GM12878 (cell line): ENCODE measurements around the gene MAP3K21. TPM values are rescaled to one million over a fixed set of nuclear protein-coding genes. Genes with fewer than 3 reads are reported as not detected.

ENCODE experiments used
- ATAC-seq: fragments of 200-7000 bp; cut with Tn5 transposase; 3 replicates; pipeline ENCODE4 v1.9.1; 2020; ENCODE audit warnings: mild to moderate bottlenecking, moderate library complexity
- BruUV-seq: library from RNA; stranded (reverse); fragments of 400-500 nt; replicated peaks from 2 replicates; lab custom pipeline; 2021; lab: Mats Ljungman, UMichigan
- CTCF ChIA-PET: fragments of 300-600 bp; sonication (Branson Sonifier 250); formaldehyde crosslinking; extraction: SDS; loops from one replicate; lab custom pipeline; 2021; ENCODE audit warnings: inconsistent platforms; lab: Yijun Ruan, JAX
- POLR2A ChIA-PET: fragments of 350-600 bp; formaldehyde crosslinking; extraction: SDS; loops from one replicate; lab custom pipeline; 2021; ENCODE audit warnings: inconsistent platforms; lab: Charles Lee
- RAD21 ChIA-PET: fragments of 300-600 bp; sonication (Branson Sonifier 250); formaldehyde crosslinking; loops from one replicate; lab custom pipeline; 2023; ENCODE audit warnings: antibody characterized with exemption; ENCODE audit not compliant: unreplicated experiment; lab: Charles Lee
- SMC1A ChIA-PET: fragments of 300-600 bp; sonication (Branson Sonifier 250); formaldehyde crosslinking; loops from one replicate; lab custom pipeline; 2023; ENCODE audit not compliant: unreplicated experiment, uncharacterized antibody; lab: Charles Lee
- DNase-seq: peaks from one replicate; pipeline ENCODE4 v3.0.0-alpha.2; 2011; ENCODE audit warnings: low read depth, low spot score
- FAIRE-seq: peaks from 3 replicates; lab custom pipeline; 2011; peaks lifted over from hg19 to GRCh38; lab: Jason Lieb, UNC
- H2AFZ ChIP-seq: 2 replicates; pipeline ENCODE4 v1.6.0; 2011; ENCODE audit warnings: low read depth, low read length, control low read depth; ENCODE audit not compliant: control insufficient read depth
- H3K27ac ChIP-seq: 2 replicates; pipeline ENCODE4 v1.5.1; 2011; ENCODE audit warnings: control low read depth; ENCODE audit not compliant: control insufficient read depth, insufficient read depth
- H3K27me3 ChIP-seq, 2 experiments: replicated peaks in 1 of 2; 2 replicates each; pipeline versions ENCODE4 v1.6.0 to v1.6.1; 2011; ENCODE audit warnings: low read length in 1 of 2; ENCODE audit not compliant: control insufficient read depth in 2 of 2, insufficient read depth in 2 of 2
- H3K36me3 ChIP-seq, 2 experiments: 2 replicates each; pipeline ENCODE4 v1.5.1; 2011; ENCODE audit warnings: low read length in 1 of 2; ENCODE audit not compliant: control insufficient read depth in 2 of 2, insufficient read depth in 2 of 2
- H3K4me1 ChIP-seq: 2 replicates; pipeline ENCODE4 v1.6.1; 2011; ENCODE audit warnings: mild to moderate bottlenecking, low read length, moderate library complexity, mixed read lengths; ENCODE audit not compliant: control insufficient read depth, insufficient read depth
- H3K4me2 ChIP-seq: 2 replicates; pipeline ENCODE4 v1.6.0; 2011; ENCODE audit warnings: control low read depth; ENCODE audit not compliant: control insufficient read depth, insufficient read depth
- H3K4me3 ChIP-seq: fragments of 200-600 bp; sonication (generic); 2 replicates; pipeline ENCODE4 v1.5.1; 2016
- H3K79me2 ChIP-seq: 2 replicates; pipeline ENCODE4 v1.6.0; 2011; ENCODE audit warnings: low read length; ENCODE audit not compliant: control insufficient read depth, insufficient read depth
- H3K9ac ChIP-seq: 2 replicates; pipeline ENCODE4 v1.8.0; 2011; ENCODE audit warnings: low read length, control low read depth, mixed read lengths; ENCODE audit not compliant: control insufficient read depth, insufficient read depth
- H3K9me3 ChIP-seq: replicated peaks from 3 replicates; pipeline ENCODE4 v1.5.1; 2011; ENCODE audit warnings: mild to moderate bottlenecking, low read length; ENCODE audit not compliant: control insufficient read depth, insufficient read depth
- H4K20me1 ChIP-seq: 2 replicates; pipeline ENCODE4 v1.6.0; 2011; ENCODE audit not compliant: control insufficient read depth, insufficient read depth
- EGR1 ChIP-seq, 2 experiments: IDR thresholded peaks; 1 replicate in 1 of 2; 2 replicates in 1 of 2; pipeline ENCODE4 v1.6.1; 2011 to 2012; ENCODE audit warnings: low read depth in 2 of 2, low read length in 2 of 2, borderline replicate concordance in 1 of 2, mild to moderate bottlenecking in 1 of 2, moderate library complexity in 1 of 2
- ETV6 ChIP-seq, 2 experiments: fragments of 450-650 bp in 1 of 2; IDR thresholded peaks in 1 of 2; conservative IDR thresholded peaks in 1 of 2; 2 replicates each; pipeline ENCODE4 v1.6.1; 2014; ENCODE audit warnings: antibody characterized with exemption in 1 of 2, borderline replicate concordance in 1 of 2, low read depth in 1 of 2, mild to moderate bottlenecking in 1 of 2, moderate library complexity in 1 of 2
- JUND ChIP-seq: IDR thresholded peaks from 2 replicates; pipeline ENCODE4 v1.6.1; 2012; ENCODE audit warnings: low read depth, mild to moderate bottlenecking, low read length, improper control_type of control experiment, moderate library complexity
- MEF2B ChIP-seq: fragments of 450-650 bp; IDR thresholded peaks from 2 replicates; pipeline ENCODE4 v1.6.1; 2018; ENCODE audit warnings: mild to moderate bottlenecking, moderate library complexity; ENCODE audit not compliant: partially characterized antibody, poor library complexity, severe bottlenecking
- RBBP5 ChIP-seq: fragments of 200-600 bp; sonication (generic); conservative IDR thresholded peaks from 2 replicates; pipeline ENCODE4 v1.6.1; 2016
- SMAD1 ChIP-seq: fragments of 450-650 bp; IDR thresholded peaks from 2 replicates; pipeline ENCODE4 v1.6.1; 2018; ENCODE audit warnings: mild to moderate bottlenecking, low read depth; ENCODE audit not compliant: partially characterized antibody
- TARDBP ChIP-seq: IDR thresholded peaks from 2 replicates; pipeline ENCODE4 v1.6.1; 2016; ENCODE audit warnings: borderline replicate concordance
- TBL1XR1 ChIP-seq: IDR thresholded peaks from 2 replicates; pipeline ENCODE4 v1.6.1; 2012; ENCODE audit warnings: low read depth, low read length, improper control_type of control experiment
- TCF3 ChIP-seq: IDR thresholded peaks from 2 replicates; pipeline ENCODE4 v1.6.1; 2012; ENCODE audit warnings: low read depth, mild to moderate bottlenecking, low read length, borderline replicate concordance; ENCODE audit not compliant: insufficient read depth
- ZBED1 ChIP-seq: IDR thresholded peaks from 2 replicates; pipeline ENCODE4 v1.6.1; 2016; ENCODE audit warnings: borderline replicate concordance
- WGBS: methylation state at CpG from one replicate; pipeline ENCODE4 v1.1.6; 2016; ENCODE audit warnings: low lambda C conversion rate; ENCODE audit not compliant: insufficient replicate concordance, insufficient coverage; ENCODE audit errors: missing lambda C conversion rate; 5-methylcytosine and 5-hydroxymethylcytosine counted together
- in situ Hi-C: fragments of 300-500 bp; cut with MboI; formaldehyde crosslinking; loops from 9 replicates; pipeline ENCODE4 v1.14.3; 2018; ENCODE audit warnings: mixed read lengths
- intact Hi-C: fragments of 100-400 bp; cut with micrococcal nuclease; formaldehyde crosslinking; loops from one replicate; pipeline ENCODE4 v1.14.2; 2022; ENCODE audit not compliant: unreplicated experiment
- polyA plus RNA-seq, 11 experiments: library from polyadenylated mRNA; depleted of rRNA in 4 of 11; unstranded in 6 of 11; stranded (reverse) in 5 of 11; fragments of >200 nt; fragmentation: Nextera tagmentation in 4 of 11; fragmentation: Illumina TruSeq in 1 of 11; extraction: Ambion mirVana in 4 of 11; extraction: Trizol in 1 of 11; gene quantifications; 1 replicate in 1 of 11; 2 replicates in 10 of 11; pipeline versions ENCODE4 v1.2.1 to v1.2.3, GENCODE V29; 2011 to 2016; ENCODE audit warnings: inconsistent platforms in 2 of 11, missing spikeins in 2 of 11, low read depth in 1 of 11
- total RNA-seq, 4 experiments: library from RNA; depleted of rRNA in 3 of 4; stranded (reverse); fragments of >200 nt in 3 of 4; fragmentation: Illumina TruSeq in 1 of 4; extraction: Trizol in 1 of 4; gene quantifications; 2 replicates each; pipeline versions ENCODE4 v1.2.1 to v1.2.3, GENCODE V29; 2013 to 2021
- TF ChIP-seq, protein P1 (sequence below): IDR thresholded peaks from 2 replicates; pipeline ENCODE4 v1.6.1; 2012; ENCODE audit warnings: low read depth, low read length, improper control_type of control experiment
- TF ChIP-seq, protein P2 (sequence below): fragments of 450-650 bp; IDR thresholded peaks from 2 replicates; pipeline ENCODE4 v1.6.1; 2017; ENCODE audit warnings: antibody characterized with exemption, mild to moderate bottlenecking, moderate library complexity
- TF ChIP-seq, protein P3 (sequence below): IDR thresholded peaks from 2 replicates; pipeline ENCODE4 v1.6.1; 2011; ENCODE audit warnings: mild to moderate bottlenecking, low read depth, low read length, moderate library complexity; ENCODE audit not compliant: insufficient replicate concordance
- TF ChIP-seq, protein P4 (sequence below), 3 experiments: IDR thresholded peaks in 2 of 3; conservative IDR thresholded peaks in 1 of 3; 2 replicates each; pipeline ENCODE4 v1.5.1; 2011; ENCODE audit warnings: low read depth in 3 of 3, low read length in 3 of 3, mild to moderate bottlenecking in 3 of 3, control low read depth in 2 of 3, moderate library complexity in 2 of 3, inconsistent platforms in 1 of 3, mixed read lengths in 1 of 3; ENCODE audit not compliant: control insufficient read depth in 2 of 3, insufficient read depth in 1 of 3; ENCODE audit errors: extremely low read depth in 1 of 3

The MAP3K21 gene
- total and polyA plus RNA-seq, 10 of the 15 experiments (the other 5 are each of a cell fraction or from before 2014, with no cell fraction given) = 0.02 to 0.21 (median 0.09) TPM; not detected in 1

DNA sequence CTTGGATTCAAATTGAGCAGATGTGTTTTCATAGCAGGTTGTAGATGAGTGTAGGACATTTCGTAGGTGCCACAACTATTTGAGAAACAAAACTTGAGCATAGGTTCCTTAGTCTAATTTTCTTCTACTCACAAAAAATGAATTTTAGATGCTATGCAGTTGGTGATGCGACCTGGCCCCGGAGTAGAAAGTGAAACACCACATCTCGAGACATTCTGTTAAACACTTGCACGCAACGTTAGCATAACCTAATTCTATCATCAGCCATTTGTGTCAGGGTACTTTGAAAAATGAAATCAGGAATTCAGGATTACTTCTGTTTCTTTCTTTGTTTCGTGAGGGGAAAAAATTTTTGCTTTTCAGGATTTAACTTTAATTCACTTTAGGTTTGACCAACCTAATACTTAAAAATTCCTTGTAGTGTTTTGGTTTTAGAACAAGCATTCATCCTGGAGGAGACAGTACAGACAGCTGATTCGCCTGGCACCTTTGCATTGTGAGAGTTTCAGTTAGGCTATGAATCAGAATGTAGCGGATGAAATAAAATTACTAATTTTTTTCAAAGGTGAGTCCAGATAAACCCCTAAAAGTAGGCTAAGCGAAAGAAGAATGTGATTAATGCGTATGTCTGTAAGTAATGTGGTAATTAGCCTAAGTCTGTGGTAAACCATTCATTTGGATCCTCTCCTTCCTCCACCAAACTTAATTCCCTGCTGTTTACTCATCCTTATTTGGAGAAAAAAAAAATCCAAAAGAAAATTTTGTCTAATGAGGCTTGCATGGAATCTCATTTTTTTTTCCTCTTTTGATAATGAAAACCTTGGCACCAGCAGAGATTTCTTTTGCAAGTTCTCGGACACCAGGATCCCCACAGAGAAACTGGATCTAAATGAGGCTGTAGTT, 44.9 kb downstream of the MAP3K21 start:
- H3K4me1 ChIP-seq = no peaks in the 10 kb centered on the region
- BruUV-seq = no TSS peak
- H3K9me3 ChIP-seq = no peaks in the 10 kb centered on the region
- intact Hi-C loops (no loop called here), in situ Hi-C loops (no loop called here)
- ChIA-PET CTCF (interaction anchor here (1.1 to 1.5 kb wide), 3 partner anchors 8 to 694 kb away, joined by 3 read pairs; no protein-coding TSS in a partner anchor), RAD21 (no interaction called here), SMC1A (interaction anchor here (1.0 kb wide), 1 partner anchor 697 kb away, joined by 4 read pairs; no protein-coding TSS in a partner anchor), POLR2A (no interaction called here)
- WGBS = 69% methylated on average over 12 of the region's 12 CpGs
- H3K36me3 ChIP-seq = no peaks in the 10 kb centered on the region
- no peaks in the 10 kb centered on the region for H4K20me1 ChIP-seq
- no peaks in the 10 kb centered on the region; a peak in 1 of 4 replicates for H3K27me3 ChIP-seq
- H3K4me3 ChIP-seq = no peak overlapping the region
- no peak overlapping the region for H3K9ac ChIP-seq
- no peak overlapping the region for H3K27ac ChIP-seq
- ATAC-seq (no peak), FAIRE-seq (no peak), DNase-seq (no peak)
- no peak overlapping the region for H2AFZ ChIP-seq
- no peak overlapping the region for H3K4me2 ChIP-seq
- no peaks in the 10 kb centered on the region for H3K79me2 ChIP-seq
- TF ChIP-seq RBBP5 = no peak
- TF ChIP-seq, protein P1, sequence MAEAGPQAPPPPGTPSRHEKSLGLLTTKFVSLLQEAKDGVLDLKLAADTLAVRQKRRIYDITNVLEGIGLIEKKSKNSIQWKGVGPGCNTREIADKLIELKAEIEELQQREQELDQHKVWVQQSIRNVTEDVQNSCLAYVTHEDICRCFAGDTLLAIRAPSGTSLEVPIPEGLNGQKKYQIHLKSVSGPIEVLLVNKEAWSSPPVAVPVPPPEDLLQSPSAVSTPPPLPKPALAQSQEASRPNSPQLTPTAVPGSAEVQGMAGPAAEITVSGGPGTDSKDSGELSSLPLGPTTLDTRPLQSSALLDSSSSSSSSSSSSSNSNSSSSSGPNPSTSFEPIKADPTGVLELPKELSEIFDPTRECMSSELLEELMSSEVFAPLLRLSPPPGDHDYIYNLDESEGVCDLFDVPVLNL = no peak
- no peak for TF ChIP-seq ETV6 (conservative IDR thresholded peaks at IDR 0.05 in 1 of 2, IDR thresholded peaks at IDR 0.05 in 1 of 2; ENCODE audit: borderline replicate concordance in 1 of 2, low read depth in 1 of 2)
- TF ChIP-seq, protein P2, sequence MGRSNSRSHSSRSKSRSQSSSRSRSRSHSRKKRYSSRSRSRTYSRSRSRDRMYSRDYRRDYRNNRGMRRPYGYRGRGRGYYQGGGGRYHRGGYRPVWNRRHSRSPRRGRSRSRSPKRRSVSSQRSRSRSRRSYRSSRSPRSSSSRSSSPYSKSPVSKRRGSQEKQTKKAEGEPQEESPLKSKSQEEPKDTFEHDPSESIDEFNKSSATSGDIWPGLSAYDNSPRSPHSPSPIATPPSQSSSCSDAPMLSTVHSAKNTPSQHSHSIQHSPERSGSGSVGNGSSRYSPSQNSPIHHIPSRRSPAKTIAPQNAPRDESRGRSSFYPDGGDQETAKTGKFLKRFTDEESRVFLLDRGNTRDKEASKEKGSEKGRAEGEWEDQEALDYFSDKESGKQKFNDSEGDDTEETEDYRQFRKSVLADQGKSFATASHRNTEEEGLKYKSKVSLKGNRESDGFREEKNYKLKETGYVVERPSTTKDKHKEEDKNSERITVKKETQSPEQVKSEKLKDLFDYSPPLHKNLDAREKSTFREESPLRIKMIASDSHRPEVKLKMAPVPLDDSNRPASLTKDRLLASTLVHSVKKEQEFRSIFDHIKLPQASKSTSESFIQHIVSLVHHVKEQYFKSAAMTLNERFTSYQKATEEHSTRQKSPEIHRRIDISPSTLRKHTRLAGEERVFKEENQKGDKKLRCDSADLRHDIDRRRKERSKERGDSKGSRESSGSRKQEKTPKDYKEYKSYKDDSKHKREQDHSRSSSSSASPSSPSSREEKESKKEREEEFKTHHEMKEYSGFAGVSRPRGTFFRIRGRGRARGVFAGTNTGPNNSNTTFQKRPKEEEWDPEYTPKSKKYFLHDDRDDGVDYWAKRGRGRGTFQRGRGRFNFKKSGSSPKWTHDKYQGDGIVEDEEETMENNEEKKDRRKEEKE = no peak
- TF ChIP-seq, protein P3, sequence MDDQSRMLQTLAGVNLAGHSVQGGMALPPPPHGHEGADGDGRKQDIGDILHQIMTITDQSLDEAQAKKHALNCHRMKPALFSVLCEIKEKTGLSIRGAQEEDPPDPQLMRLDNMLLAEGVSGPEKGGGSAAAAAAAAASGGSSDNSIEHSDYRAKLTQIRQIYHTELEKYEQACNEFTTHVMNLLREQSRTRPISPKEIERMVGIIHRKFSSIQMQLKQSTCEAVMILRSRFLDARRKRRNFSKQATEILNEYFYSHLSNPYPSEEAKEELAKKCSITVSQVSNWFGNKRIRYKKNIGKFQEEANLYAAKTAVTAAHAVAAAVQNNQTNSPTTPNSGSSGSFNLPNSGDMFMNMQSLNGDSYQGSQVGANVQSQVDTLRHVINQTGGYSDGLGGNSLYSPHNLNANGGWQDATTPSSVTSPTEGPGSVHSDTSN = no peak
- no peak for TF ChIP-seq JUND
- TF ChIP-seq EGR1 (IDR thresholded peaks at IDR 0.05; ENCODE audit: borderline replicate concordance in 1 of 2, low read depth in 2 of 2, low read length in 2 of 2) = no peak
- TF ChIP-seq ZBED1 = no peak
- no peak for TF ChIP-seq MEF2B
- TF ChIP-seq TCF3 = no peak
- TF ChIP-seq TBL1XR1 = no peak
- TF ChIP-seq SMAD1 = no peak
- TF ChIP-seq, protein P4, sequence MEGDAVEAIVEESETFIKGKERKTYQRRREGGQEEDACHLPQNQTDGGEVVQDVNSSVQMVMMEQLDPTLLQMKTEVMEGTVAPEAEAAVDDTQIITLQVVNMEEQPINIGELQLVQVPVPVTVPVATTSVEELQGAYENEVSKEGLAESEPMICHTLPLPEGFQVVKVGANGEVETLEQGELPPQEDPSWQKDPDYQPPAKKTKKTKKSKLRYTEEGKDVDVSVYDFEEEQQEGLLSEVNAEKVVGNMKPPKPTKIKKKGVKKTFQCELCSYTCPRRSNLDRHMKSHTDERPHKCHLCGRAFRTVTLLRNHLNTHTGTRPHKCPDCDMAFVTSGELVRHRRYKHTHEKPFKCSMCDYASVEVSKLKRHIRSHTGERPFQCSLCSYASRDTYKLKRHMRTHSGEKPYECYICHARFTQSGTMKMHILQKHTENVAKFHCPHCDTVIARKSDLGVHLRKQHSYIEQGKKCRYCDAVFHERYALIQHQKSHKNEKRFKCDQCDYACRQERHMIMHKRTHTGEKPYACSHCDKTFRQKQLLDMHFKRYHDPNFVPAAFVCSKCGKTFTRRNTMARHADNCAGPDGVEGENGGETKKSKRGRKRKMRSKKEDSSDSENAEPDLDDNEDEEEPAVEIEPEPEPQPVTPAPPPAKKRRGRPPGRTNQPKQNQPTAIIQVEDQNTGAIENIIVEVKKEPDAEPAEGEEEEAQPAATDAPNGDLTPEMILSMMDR (IDR thresholded peaks at IDR 0.05 in 2 of 3, conservative IDR thresholded peaks at IDR 0.05 in 1 of 3; ENCODE audit: control insufficient read depth in 2 of 3, extremely low read depth in 1 of 3, insufficient read depth in 1 of 3, low read depth in 3 of 3, low read length in 3 of 3) = no peak
- no peak for TF ChIP-seq TARDBP
